IMR-90 (cell line): ENCODE data around the gene TPM3. TPM values are rescaled to one million over a fixed set of nuclear protein-coding genes. Genes with fewer than 3 reads are reported as not detected.

Experiments used
- ATAC-seq: fragments of 200-7000 bp; cut with Tn5 transposase; 2 replicates; pipeline ENCODE4 v1.9.1; 2020; ENCODE audit warnings: low read depth, mild to moderate bottlenecking, moderate library complexity
- BruUV-seq: library from RNA; stranded (reverse); fragments of 400-500 nt; replicated peaks from 2 replicates; lab custom pipeline; 2021; lab: Mats Ljungman, UMichigan
- CTCF ChIA-PET: fragments of 300-600 bp; formaldehyde crosslinking; extraction: SDS; loops from one replicate; lab custom pipeline; 2021; ENCODE audit warnings: antibody characterized with exemption; lab: Yijun Ruan, JAX
- POLR2A ChIA-PET: fragments of 300-600 bp; sonication (Branson Sonifier 250); formaldehyde crosslinking; loops from one replicate; lab custom pipeline; 2022; ENCODE audit warnings: antibody characterized with exemption; ENCODE audit not compliant: unreplicated experiment; lab: Charles Lee
- DNase-seq: peaks from one replicate; pipeline ENCODE4 v3.0.0; 2013
- H2AFZ ChIP-seq: replicated peaks from 2 replicates; pipeline ENCODE3; 2013; ENCODE audit warnings: low read length, mild to moderate bottlenecking; ENCODE audit not compliant: poor library complexity
- H2AK5ac ChIP-seq: 2 replicates; pipeline ENCODE4 v1.6.1; 2013; ENCODE audit warnings: low read depth, low read length, inconsistent platforms
- H2AK9ac ChIP-seq: replicated peaks from 2 replicates; pipeline ENCODE3; 2013; ENCODE audit warnings: mild to moderate bottlenecking, low read depth, low read length, moderate library complexity; ENCODE audit not compliant: poor library complexity
- H2BK120ac ChIP-seq: 2 replicates; pipeline ENCODE4 v1.6.1; 2013; ENCODE audit warnings: low read depth, low read length, inconsistent platforms
- H2BK15ac ChIP-seq: 3 replicates; pipeline ENCODE4 v1.6.1; 2013; ENCODE audit warnings: low read depth, low read length, inconsistent platforms
- H2BK20ac ChIP-seq: 2 replicates; pipeline ENCODE4 v1.6.1; 2013; ENCODE audit warnings: low read depth, mild to moderate bottlenecking, inconsistent platforms, low read length, moderate library complexity
- H2BK5ac ChIP-seq: 2 replicates; pipeline ENCODE4 v1.6.1; 2013; ENCODE audit warnings: mild to moderate bottlenecking, low read depth, low read length, inconsistent platforms; ENCODE audit not compliant: poor library complexity, severe bottlenecking
- H3K14ac ChIP-seq: replicated peaks from 2 replicates; pipeline ENCODE4 v1.6.1; 2013; ENCODE audit warnings: low read depth, low read length, inconsistent platforms
- H3K18ac ChIP-seq: 2 replicates; pipeline ENCODE4 v1.6.1; 2013; ENCODE audit warnings: low read depth, low read length, control low read depth
- H3K23ac ChIP-seq: 2 replicates; pipeline ENCODE4 v1.6.1; 2013; ENCODE audit warnings: low read depth, low read length, inconsistent platforms
- H3K27ac ChIP-seq: 2 replicates; pipeline ENCODE4 v1.5.1; 2013; ENCODE audit warnings: mild to moderate bottlenecking, control low read depth, low read length; ENCODE audit not compliant: insufficient read depth
- H3K27me3 ChIP-seq: 2 replicates; pipeline ENCODE4 v1.6.1; 2013; ENCODE audit warnings: low read length; ENCODE audit not compliant: control insufficient read depth, insufficient read depth
- H3K36me3 ChIP-seq: 2 replicates; pipeline ENCODE4 v1.6.1; 2013; ENCODE audit warnings: low read length, mixed read lengths; ENCODE audit not compliant: control insufficient read depth, insufficient read depth
- H3K4ac ChIP-seq: 2 replicates; pipeline ENCODE4 v1.6.1; 2013; ENCODE audit warnings: low read depth, low read length, inconsistent platforms
- H3K4me1 ChIP-seq: 2 replicates; pipeline ENCODE4 v1.6.1; 2013; ENCODE audit warnings: low read length, mixed read lengths; ENCODE audit not compliant: control insufficient read depth, insufficient read depth
- H3K4me2 ChIP-seq: 2 replicates; pipeline ENCODE4 v1.6.1; 2013; ENCODE audit warnings: low read depth, mild to moderate bottlenecking, control low read depth, low read length, moderate library complexity
- H3K4me3 ChIP-seq: 2 replicates; pipeline ENCODE4 v1.5.1; 2013; ENCODE audit warnings: low read depth, mild to moderate bottlenecking, control low read depth, low read length, moderate library complexity; ENCODE audit not compliant: insufficient read depth
- H3K56ac ChIP-seq: 2 replicates; pipeline ENCODE4 v1.6.1; 2013; ENCODE audit warnings: low read length, inconsistent platforms; ENCODE audit not compliant: insufficient read depth; ENCODE audit errors: extremely low read depth
- H3K79me1 ChIP-seq, 2 experiments: 2 replicates each; pipeline ENCODE4 v1.6.1; 2013; ENCODE audit warnings: low read length in 2 of 2, inconsistent platforms in 1 of 2, low read depth in 1 of 2
- H3K9ac ChIP-seq: 2 replicates; pipeline ENCODE4 v1.6.1; 2013; ENCODE audit warnings: low read depth, low read length, control low read depth
- H3K9me1 ChIP-seq: 2 replicates; pipeline ENCODE4 v1.6.1; 2013; ENCODE audit warnings: low read length, inconsistent platforms; ENCODE audit not compliant: insufficient read depth
- H3K9me3 ChIP-seq: 2 replicates; pipeline ENCODE4 v1.6.1; 2013; ENCODE audit warnings: low read length; ENCODE audit not compliant: control insufficient read depth, insufficient read depth
- H4K20me1 ChIP-seq: 2 replicates; pipeline ENCODE4 v1.6.1; 2013; ENCODE audit warnings: low read length, inconsistent platforms; ENCODE audit not compliant: insufficient read depth
- H4K5ac ChIP-seq: 2 replicates; pipeline ENCODE4 v1.6.1; 2013; ENCODE audit warnings: mild to moderate bottlenecking, low read depth, low read length, control low read depth
- H4K8ac ChIP-seq, 2 experiments: 2 replicates each; pipeline ENCODE4 v1.6.1; 2013; ENCODE audit warnings: low read depth in 2 of 2, low read length in 2 of 2, control low read depth in 1 of 2, inconsistent platforms in 1 of 2
- H4K91ac ChIP-seq: 2 replicates; pipeline ENCODE4 v1.6.1; 2013; ENCODE audit warnings: low read depth, low read length, inconsistent platforms; ENCODE audit not compliant: insufficient read depth
- BHLHE40 ChIP-seq: fragments of 150-350 bp; IDR thresholded peaks from 2 replicates; pipeline ENCODE4 v1.6.1; 2016; ENCODE audit warnings: mild to moderate bottlenecking, low read depth, low read length
- CEBPB ChIP-seq: IDR thresholded peaks from 2 replicates; pipeline ENCODE4 v1.6.1; 2012; ENCODE audit warnings: low read depth, low read length, improper control_type of control experiment
- CHD1 ChIP-seq: IDR thresholded peaks from 2 replicates; pipeline ENCODE4 v1.6.1; 2012; ENCODE audit warnings: low read depth, low read length, improper control_type of control experiment
- CTCF ChIP-seq: conservative IDR thresholded peaks from 2 replicates; pipeline ENCODE4 v1.5.1; 2012; ENCODE audit warnings: mild to moderate bottlenecking, low read depth, low read length, improper control_type of control experiment
- FOS ChIP-seq: fragments of 150-350 bp; IDR thresholded peaks from 2 replicates; pipeline ENCODE4 v1.6.1; 2016; ENCODE audit warnings: low read depth, low read length
- MAFK ChIP-seq: IDR thresholded peaks from 2 replicates; pipeline ENCODE4 v1.6.1; 2012; ENCODE audit warnings: low read depth, low read length, improper control_type of control experiment
- MAZ ChIP-seq: IDR thresholded peaks from 2 replicates; pipeline ENCODE4 v1.6.1; 2012; ENCODE audit warnings: low read depth, mild to moderate bottlenecking, low read length, improper control_type of control experiment, moderate library complexity, borderline replicate concordance
- MXI1 ChIP-seq: IDR thresholded peaks from 2 replicates; pipeline ENCODE4 v1.6.1; 2012; ENCODE audit warnings: low read depth, mild to moderate bottlenecking, low read length, moderate library complexity, borderline replicate concordance
- NFE2L2 ChIP-seq: fragments of 150-350 bp; IDR thresholded peaks from 2 replicates; pipeline ENCODE4 v1.6.1; 2016; ENCODE audit warnings: low read depth, mild to moderate bottlenecking, low read length
- POLR2A ChIP-seq: IDR thresholded peaks from 2 replicates; pipeline ENCODE4 v1.6.1; 2012; ENCODE audit warnings: mild to moderate bottlenecking, low read depth, low read length
- RAD21 ChIP-seq: IDR thresholded peaks from 2 replicates; pipeline ENCODE4 v1.6.1; 2012; ENCODE audit warnings: low read length, improper control_type of control experiment
- RCOR1 ChIP-seq: IDR thresholded peaks from 2 replicates; pipeline ENCODE4 v1.6.1; 2012; ENCODE audit warnings: mild to moderate bottlenecking, low read length, improper control_type of control experiment; ENCODE audit not compliant: insufficient replicate concordance
- RFX5 ChIP-seq: IDR thresholded peaks from 2 replicates; pipeline ENCODE4 v1.8.0; 2012; ENCODE audit warnings: low read depth, mild to moderate bottlenecking, low read length, moderate library complexity
- SMC3 ChIP-seq: fragments of 150-350 bp; IDR thresholded peaks from 2 replicates; pipeline ENCODE4 v1.6.1; 2016; ENCODE audit warnings: low read depth, mild to moderate bottlenecking, antibody characterized with exemption, low read length, moderate library complexity
- USF2 ChIP-seq: fragments of 150-350 bp; IDR thresholded peaks from 2 replicates; pipeline ENCODE4 v1.6.1; 2017; ENCODE audit warnings: mild to moderate bottlenecking, antibody characterized with exemption, low read length, low read depth
- WGBS, 2 experiments: methylation state at CpG; one replicate each; pipeline versions ENCODE4 v1.1.5 to v1.1.7; 2013; ENCODE audit warnings: missing lambda C conversion rate in 2 of 2; ENCODE audit not compliant: insufficient read length in 1 of 2; ENCODE audit errors: extremely low coverage in 2 of 2; 5-methylcytosine and 5-hydroxymethylcytosine counted together
- dilution Hi-C: fragments of 300-500 bp; cut with HindIII; formaldehyde crosslinking; loops from one replicate; pipeline ENCODE4 v1.14.3; 2018; ENCODE audit warnings: low sequenced_read_pairs; ENCODE audit not compliant: unreplicated experiment
- in situ Hi-C: fragments of 300-500 bp; cut with MboI; formaldehyde crosslinking; loops from 3 replicates; pipeline ENCODE4 v1.14.3; 2019; ENCODE audit warnings: low sequenced_read_pairs, inconsistent platforms, mixed read lengths
- intact Hi-C: fragments of 100-400 bp; cut with micrococcal nuclease; formaldehyde crosslinking; loops from 2 replicates; pipeline ENCODE4 v1.10.0; 2022
- polyA plus RNA-seq, 3 experiments: library from polyadenylated mRNA; depleted of rRNA; stranded (reverse); fragments of >200 nt; gene quantifications; 2 replicates each; pipeline ENCODE4 v1.2.3, GENCODE V29; 2012; ENCODE audit warnings: low replicate concordance in 1 of 3
- total RNA-seq: library from RNA; depleted of rRNA; stranded (reverse); fragments of >200 nt; gene quantifications from 2 replicates; pipeline ENCODE4 v1.2.3, GENCODE V29; 2012

Gene TPM3
- total and polyA plus RNA-seq, 2 of the 4 experiments (the other 2 are of a cell fraction), result 438 to 530 TPM

GRCh38 chr1:154142358-154142757 is 49.5 kb downstream of the TPM3 start:
- H3K14ac ChIP-seq, result no peak overlapping the region
- H4K20me1 ChIP-seq, result no peaks in the 10 kb centered on the region
- H2BK5ac ChIP-seq, result no peak overlapping the region
- no peak overlapping the region for H3K4me3 ChIP-seq
- no peak overlapping the region for H3K56ac ChIP-seq
- no peak overlapping the region for H3K4me2 ChIP-seq
- H3K27ac ChIP-seq, result no peak overlapping the region
- POLR2A ChIA-PET, result interaction anchor here (0.6 to 0.7 kb wide), 2 partner anchors 9 to 43 kb away, joined by 3 to 5 read pairs; no protein-coding TSS in a partner anchor
- H4K5ac ChIP-seq, result no peak overlapping the region
- in situ Hi-C loops (loop anchor here (10.0 kb wide), 1 partner anchor 128 kb away; no protein-coding TSS in a partner anchor), dilution Hi-C loops (no loop called here), intact Hi-C loops (loop anchor here (10.0 kb wide), 1 partner anchor 68 kb away; no protein-coding TSS in a partner anchor)
- H2AK5ac ChIP-seq, result no peak overlapping the region
- CTCF ChIA-PET, result no interaction called here
- H3K9me1 ChIP-seq, result no peaks in the 10 kb centered on the region
- H3K4ac ChIP-seq, result no peak overlapping the region
- no peak overlapping the region for H3K9ac ChIP-seq
- H3K4me1 ChIP-seq, result no peaks in the 10 kb centered on the region
- H3K36me3 ChIP-seq, result no peaks in the 10 kb centered on the region
- H2BK20ac ChIP-seq, result no peak overlapping the region
- no peak overlapping the region for H4K91ac ChIP-seq
- ATAC-seq (no peak), DNase-seq (no peak)
- no peaks in the 10 kb centered on the region for H3K27me3 ChIP-seq
- WGBS, 2 experiments, result 90% methylated on average over 2 of the region's 6 CpGs; no CpG with 5 or more reads in 1 of the 2 experiments
- no peak overlapping the region for H3K23ac ChIP-seq
- no peak overlapping the region for H3K18ac ChIP-seq
- no peak for TF ChIP-seq SMC3
- no peak for TF ChIP-seq RCOR1
- TF ChIP-seq RAD21, result no peak
- TF ChIP-seq MAZ, result no peak
- no peak for TF ChIP-seq CTCF
- TF ChIP-seq RFX5, result no peak
- no peak for TF ChIP-seq MAFK
- TF ChIP-seq BHLHE40, result no peak
- no peak for TF ChIP-seq CHD1
- TF ChIP-seq FOS, result no peak
- no peak for TF ChIP-seq USF2
- no peak for TF ChIP-seq POLR2A
- TF ChIP-seq MXI1, result no peak
- TF ChIP-seq NFE2L2, result no peak
- TF ChIP-seq CEBPB, result no peak
- H2BK15ac ChIP-seq, result no peak overlapping the region
- H3K79me1 ChIP-seq, result no peaks in the 10 kb centered on the region
- no TSS peak for BruUV-seq
- H2BK120ac ChIP-seq, result no peak overlapping the region
- no peak overlapping the region for H2AFZ ChIP-seq
- no peak overlapping the region for H2AK9ac ChIP-seq
- H3K9me3 ChIP-seq, result no peaks in the 10 kb centered on the region
- no peak overlapping the region for H4K8ac ChIP-seq
